Measurements from ENCODE around the gene NELL2.

DNA sequence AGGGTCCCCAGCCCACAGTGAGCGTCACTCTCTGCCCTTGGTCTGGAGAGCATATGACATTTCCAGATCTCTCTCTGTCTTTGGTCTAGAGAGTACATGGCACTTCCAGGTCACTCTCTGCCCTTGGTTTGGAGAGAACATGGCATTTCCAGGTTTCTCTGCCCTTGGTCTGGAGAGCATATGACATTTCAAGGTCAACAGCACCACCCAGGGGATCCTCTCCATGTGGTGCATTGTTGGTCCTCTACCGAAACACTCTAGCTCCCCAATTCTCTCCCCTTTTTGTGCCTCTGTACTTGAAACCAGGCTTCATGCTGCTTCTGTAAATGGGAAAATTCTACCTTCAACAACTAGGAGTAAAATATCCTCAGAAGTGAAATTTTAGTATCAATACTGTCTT lies 399.4 kb downstream of the NELL2 start:
- TF ChIP-seq, protein P1, sequence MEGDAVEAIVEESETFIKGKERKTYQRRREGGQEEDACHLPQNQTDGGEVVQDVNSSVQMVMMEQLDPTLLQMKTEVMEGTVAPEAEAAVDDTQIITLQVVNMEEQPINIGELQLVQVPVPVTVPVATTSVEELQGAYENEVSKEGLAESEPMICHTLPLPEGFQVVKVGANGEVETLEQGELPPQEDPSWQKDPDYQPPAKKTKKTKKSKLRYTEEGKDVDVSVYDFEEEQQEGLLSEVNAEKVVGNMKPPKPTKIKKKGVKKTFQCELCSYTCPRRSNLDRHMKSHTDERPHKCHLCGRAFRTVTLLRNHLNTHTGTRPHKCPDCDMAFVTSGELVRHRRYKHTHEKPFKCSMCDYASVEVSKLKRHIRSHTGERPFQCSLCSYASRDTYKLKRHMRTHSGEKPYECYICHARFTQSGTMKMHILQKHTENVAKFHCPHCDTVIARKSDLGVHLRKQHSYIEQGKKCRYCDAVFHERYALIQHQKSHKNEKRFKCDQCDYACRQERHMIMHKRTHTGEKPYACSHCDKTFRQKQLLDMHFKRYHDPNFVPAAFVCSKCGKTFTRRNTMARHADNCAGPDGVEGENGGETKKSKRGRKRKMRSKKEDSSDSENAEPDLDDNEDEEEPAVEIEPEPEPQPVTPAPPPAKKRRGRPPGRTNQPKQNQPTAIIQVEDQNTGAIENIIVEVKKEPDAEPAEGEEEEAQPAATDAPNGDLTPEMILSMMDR (IDR thresholded peaks at IDR 0.05; ENCODE audit: insufficient read depth, low read depth, low read length): no peak
- no peak for TF ChIP-seq EZH2 (IDR thresholded peaks at IDR 0.05; ENCODE audit: insufficient read depth, low read length)

Data from astrocyte (in vitro differentiated cells and primary cell).